HG03159 (cell line): ENCODE data around the gene SENP6.

Experiments used
- ATAC-seq: cut with Tn5 transposase; IDR thresholded peaks from one replicate; pipeline ENCODE4 v1.9.1; 2021; ENCODE audit warnings: mild to moderate bottlenecking, moderate library complexity; ENCODE audit not compliant: unreplicated experiment

Gene SENP6

GRCh38 chr6:75745404-75745803 is 143.7 kb downstream of the SENP6 start:
- ATAC-seq: no peak

GRCh38 chr6:75746221-75746620 is 144.5 kb downstream of the SENP6 start:
- ATAC-seq: no peak

- ATAC-seq: no peak
Measured at GRCh38 chr6:75747152-75747992, 145.7 kb downstream of the SENP6 start.

GRCh38 chr6:75748003-75748742 is 146.5 kb downstream of the SENP6 start:
- peak; percentile 5 for ATAC-seq

- ATAC-seq: peak; percentile 71
Measured at GRCh38 chr6:75748743-75749538, 147.3 kb downstream of the SENP6 start, which contains the start of gene MYO6. Gene MYO6 (plus strand): TSS chr6:75749239. CDS start chr6:75817548, 68,309 bp downstream.

GRCh38 chr6:75751443-75751842 is 149.8 kb downstream of the SENP6 start:
- ATAC-seq: no peak

- no peak for ATAC-seq
Measured at GRCh38 chr6:75752365-75752764, 150.7 kb downstream of the SENP6 start.

GRCh38 chr6:75755704-75756103 is 154.0 kb downstream of the SENP6 start:
- ATAC-seq: no peak

GRCh38 chr6:75757295-75757694 is 155.6 kb downstream of the SENP6 start:
- ATAC-seq: no peak

- no peak for ATAC-seq
Measured at GRCh38 chr6:75758061-75758460, 156.4 kb downstream of the SENP6 start.

- no peak for ATAC-seq
Measured at GRCh38 chr6:75759207-75759606, 157.5 kb downstream of the SENP6 start.

- ATAC-seq: no peak
Measured at GRCh38 chr6:75760320-75760719, 158.6 kb downstream of the SENP6 start.

GRCh38 chr6:75761489-75761888 is 159.8 kb downstream of the SENP6 start:
- no peak for ATAC-seq

GRCh38 chr6:75762063-75762462 is 160.4 kb downstream of the SENP6 start:
- no peak for ATAC-seq

- no peak for ATAC-seq
Measured at GRCh38 chr6:75766387-75766786, 164.7 kb downstream of the SENP6 start.
